ENCODE measurements around the gene B3GAT3. TPM values are rescaled to one million over a fixed set of nuclear protein-coding genes. Genes with fewer than 3 reads are reported as not detected.
A peak's percentile ranks its signal among the peaks of the same experiment; 100 is the strongest.

Gene B3GAT3
- total RNA-seq, 2 donors from 2014 or later, result 27.0 to 28.8 TPM

DNA sequence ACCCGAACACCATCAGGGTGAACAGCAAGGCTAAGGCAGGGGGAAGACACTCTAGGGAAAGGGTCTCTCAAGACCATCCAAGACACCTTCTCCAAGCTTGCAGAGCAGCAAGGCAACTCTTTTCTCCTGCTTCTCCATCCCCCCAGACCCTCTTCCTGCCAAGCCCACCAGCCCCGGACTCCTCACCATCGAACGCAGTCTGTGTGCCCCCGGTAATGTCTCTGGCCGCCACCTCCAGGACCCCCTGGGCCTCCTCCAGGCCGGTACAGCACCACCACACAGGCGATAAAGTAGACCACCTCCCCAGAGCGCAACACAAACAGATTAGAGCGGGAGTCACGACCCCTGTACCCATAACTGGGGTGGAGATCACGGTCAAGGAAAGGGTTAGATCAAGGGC, 13.0 kb downstream of the B3GAT3 start:
- ATAC-seq, result no peak
- no peak for DNase-seq
- intact Hi-C loops (cut with DNase I, micrococcal nuclease), result no loop called here

DNA sequence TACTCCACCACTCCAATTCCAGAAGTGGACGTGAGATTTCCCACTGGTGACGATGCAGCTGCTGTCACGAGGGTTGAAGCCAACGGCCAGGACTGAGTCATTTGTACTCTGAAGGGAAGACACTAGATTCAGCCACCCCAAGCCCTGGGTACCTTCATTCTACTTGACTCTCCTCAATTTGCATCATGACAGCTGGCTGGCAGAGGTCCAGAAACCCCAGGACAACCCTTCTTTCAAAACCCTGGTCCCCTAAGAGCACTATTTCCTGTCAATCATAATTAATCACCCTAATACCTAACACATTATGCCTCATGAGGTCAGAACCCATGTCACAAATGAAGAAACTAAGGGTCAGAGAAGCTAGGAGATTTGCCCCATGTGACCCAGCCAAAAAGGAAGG, 14.1 kb downstream of the B3GAT3 start:
- DNase-seq, result no peak
- intact Hi-C loops (cut with DNase I, micrococcal nuclease), result no loop called here
- no peak for ATAC-seq

DNA sequence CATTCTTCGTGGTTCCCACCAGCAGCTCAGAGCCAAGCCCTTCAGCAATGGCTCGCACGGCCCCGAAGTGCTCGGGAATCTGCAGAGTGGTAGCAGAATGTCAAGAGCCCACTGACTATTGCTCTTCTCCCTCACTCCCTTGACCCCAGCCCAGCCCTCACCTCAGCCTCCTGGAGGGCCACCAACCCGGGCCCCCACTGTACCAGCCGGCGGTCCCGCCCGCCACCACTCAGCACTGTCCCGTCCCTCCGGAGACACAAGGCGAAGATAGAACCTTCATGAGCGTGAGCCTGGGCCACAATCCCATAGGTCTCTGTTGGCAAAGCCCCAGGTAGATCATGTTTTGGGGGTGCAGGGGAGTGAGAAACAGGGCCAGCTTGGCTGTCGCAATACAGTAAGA, 15.9 kb downstream of the B3GAT3 start:
- DNase-seq (no peak), ATAC-seq (no peak)
- intact Hi-C loops (cut with DNase I, micrococcal nuclease), result no loop called here

DNA sequence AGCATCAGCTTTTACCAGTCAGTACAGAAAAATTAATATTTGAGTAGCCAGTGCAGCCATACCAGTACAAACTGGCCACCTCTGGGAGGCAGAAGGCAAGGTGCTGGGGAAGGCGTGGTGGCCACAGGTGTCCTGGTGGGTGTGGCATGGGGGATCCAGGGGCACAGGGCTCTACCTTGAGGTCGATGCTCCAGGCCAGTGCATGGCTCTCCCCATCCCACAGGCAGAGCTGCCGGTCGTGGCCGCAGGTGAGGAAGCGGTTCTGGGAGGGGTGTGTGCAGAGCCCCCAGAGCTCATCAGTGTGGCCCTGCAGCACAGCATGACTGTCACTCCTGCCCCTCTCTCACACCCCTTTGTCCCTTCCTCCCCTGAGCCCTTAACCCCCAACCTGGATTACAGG, 16.3 kb downstream of the B3GAT3 start:
- intact Hi-C loops (cut with DNase I, micrococcal nuclease), result no loop called here
- ATAC-seq, result no peak

DNA sequence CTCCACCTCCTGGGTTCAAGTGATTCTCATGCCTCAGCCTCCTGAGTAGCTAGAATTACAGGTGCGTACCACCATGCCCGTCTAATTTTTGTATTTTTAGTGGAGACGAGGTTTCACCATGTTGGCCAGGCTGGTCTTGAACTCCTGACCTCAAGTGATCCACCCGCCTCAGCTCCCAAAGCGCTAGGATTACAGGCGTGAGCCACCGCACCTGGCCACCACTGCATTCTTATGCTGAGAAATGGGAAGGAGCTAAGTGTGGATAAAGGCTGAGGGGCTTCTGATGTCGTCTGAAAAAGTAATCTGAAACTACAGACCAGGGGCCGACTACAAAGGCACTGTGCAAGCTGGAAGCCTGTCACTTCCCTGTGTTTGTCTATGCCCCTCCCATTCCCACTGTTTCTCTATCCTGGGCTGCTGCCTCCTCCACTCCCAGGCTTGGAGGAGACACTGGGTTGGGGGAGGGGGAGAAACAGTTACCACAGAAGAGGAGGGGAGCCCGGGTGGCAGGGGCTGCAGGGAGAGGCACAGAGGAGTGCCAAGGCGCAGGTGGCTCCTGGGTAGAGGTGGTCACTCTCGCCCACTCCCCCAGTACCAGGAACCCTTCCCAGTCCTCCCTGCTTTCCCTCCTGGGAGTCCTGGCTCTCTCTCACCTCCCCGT, 17.2 kb downstream of the B3GAT3 start:
- DNase-seq (no peak), ATAC-seq (no peak)
- intact Hi-C loops (cut with DNase I, micrococcal nuclease), result no loop called here

More for the DNA sequence above, 16.3 kb downstream of the B3GAT3 start:
- no peak for DNase-seq

DNA sequence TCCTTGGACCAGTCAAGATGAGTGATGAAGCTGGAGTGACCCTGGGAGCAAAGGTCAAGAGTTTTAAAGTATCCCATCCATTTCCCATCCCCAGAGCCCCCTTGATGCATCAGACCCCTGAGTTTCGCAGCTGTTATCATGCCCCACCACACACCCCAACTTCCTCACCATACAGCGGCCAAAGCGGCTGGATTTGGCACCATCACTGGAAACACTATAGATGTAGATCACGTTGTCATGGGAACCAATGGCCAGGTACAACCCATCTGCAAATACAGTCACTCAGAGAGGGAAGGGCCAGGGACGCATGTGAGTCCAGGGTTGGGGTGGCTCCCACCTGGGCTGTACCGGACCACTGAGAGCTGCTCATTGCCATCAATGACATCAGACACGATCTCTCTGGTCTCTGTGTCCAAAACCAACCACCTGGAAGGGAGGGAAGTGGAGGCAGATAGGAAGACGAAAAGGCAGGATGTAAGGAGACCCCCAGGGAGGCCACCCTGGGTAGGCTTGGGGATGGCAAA, 17.9 kb downstream of the B3GAT3 start:
- intact Hi-C loops (cut with DNase I, micrococcal nuclease), result no loop called here
- DNase-seq (no peak), ATAC-seq (no peak)

DNA sequence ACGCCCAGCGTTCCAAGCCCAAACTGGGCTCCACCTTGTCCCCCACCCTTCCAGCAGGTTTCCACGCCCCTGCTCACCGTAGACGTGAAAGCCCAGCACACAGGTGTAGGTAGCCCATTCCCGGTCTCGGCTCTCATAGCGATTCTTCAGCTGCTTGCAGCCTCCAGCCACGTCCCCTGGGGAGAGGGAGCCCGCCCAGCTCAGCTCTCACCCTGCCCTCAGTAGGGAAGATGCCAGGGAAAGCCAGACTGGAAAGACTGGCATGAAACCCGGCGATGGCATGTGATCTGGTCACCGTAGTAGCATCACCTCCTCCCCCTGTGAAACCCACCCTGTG, 18.7 kb downstream of the B3GAT3 start:
- ATAC-seq (no peak), DNase-seq (no peak)
- intact Hi-C loops (cut with DNase I, micrococcal nuclease), result no loop called here

DNA sequence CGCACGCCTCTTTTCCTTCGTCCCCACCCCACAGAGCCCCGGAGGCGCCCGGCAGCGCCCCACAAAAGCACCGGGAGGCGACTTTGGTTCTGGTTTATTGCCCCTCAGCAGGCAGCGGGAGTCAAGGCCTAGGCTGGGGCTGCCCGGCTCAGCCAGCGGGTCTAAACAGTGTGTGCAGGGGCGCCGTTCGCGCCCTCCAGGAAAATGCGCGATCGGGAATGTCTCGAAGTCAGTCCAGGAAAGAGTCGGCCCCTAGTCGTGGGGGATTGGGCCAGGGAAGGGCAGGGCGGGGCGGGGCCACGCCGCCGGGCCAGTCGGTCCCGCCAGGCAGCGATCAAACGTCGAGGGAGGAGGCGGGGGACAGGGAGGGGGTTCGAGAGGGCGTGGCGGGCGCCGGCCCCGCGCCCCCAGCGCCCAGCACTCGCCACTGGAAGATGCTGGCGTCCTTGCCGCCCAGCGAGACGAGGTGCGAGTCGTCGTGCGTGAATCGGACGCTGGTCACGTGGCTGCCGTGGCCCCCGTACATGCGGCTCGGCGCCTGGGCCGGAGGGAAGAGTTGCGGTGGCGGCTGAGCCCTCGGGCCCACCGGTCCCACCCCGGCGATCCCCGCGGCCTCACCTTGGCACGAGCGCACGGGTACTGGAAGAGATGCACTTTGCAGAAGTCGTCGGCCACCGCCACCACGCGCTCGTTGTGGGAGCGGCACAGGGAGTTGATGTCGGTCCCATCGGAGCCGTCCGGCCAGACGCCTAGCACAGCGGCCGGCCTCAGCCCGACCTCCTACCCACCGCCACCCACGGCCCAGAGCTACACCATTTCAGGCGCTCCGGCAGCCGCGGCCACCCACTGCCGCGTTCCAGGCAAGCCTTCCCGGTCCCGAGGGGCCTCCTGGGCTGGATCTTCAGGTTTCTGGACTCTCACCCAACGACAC, 19.4 kb downstream of the B3GAT3 start:
- ATAC-seq, result peak; percentile 51
- intact Hi-C loops (cut with DNase I, micrococcal nuclease), result no loop called here

DNA sequence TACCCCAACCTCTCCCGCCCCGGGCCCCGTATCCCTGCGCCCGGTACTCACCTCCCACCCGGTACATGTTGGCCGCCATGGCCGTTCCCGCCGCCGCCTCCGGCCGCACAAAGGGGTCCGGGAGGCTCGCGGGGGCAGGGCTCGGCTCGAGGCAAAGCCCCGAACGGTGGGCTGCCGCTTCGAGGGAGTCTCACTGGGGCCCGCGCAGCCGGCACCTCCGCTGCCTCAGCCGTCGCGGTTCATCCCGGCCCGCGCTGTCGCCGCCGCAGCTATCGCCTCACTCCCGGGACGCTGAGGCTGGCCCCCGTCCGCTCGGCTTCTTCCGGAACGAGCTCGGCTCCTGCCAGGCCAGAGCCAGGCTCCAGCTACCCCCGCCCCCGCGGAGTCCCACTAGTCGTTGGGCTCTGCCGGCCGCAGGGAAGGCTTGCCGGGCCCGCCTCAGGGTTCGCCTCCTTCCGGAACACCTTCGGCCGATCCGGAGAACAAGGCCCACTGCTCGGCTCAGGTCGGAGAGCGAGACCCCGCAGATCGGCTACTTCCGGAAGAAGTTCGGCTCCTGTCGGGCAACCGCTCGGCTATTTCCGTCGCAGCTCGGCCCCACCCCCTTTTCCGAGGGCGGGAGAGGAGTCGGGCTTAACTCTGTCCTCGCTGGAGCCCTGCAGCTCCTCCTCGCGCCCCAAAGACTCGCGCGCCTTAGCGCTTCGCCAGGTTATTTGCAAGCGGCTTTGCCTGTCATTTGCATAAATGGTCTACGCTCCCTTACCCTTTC, 20.2 kb downstream of the B3GAT3 start, which contains the start of gene MTA2:
Gene MTA2 (minus strand): TSS at position 494 of the 769 bp plus-strand sequence. CDS start 415 bp downstream, at position 79.
- peak; percentile 82 for ATAC-seq
- DNase-seq, result peak; percentile 97 to 98
- intact Hi-C loops (cut with DNase I, micrococcal nuclease), result no loop called here

More for the DNA sequence above, 19.4 kb downstream of the B3GAT3 start:
- DNase-seq, result peak; percentile 71 to 77

DNA sequence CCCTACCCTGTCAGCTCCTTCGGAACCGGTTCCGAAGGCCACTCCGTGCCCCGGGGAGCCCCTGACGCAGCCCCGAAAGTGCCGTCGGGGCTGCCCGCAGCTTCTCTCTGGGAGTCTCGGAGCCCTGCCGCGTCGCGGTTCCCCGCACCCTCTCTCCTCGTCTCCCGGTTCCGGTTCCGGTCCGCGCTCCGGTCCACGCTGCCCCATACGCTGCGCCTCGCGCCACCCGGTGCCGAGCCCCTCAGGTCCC, 20.7 kb downstream of the B3GAT3 start:
- no peak for DNase-seq
- intact Hi-C loops (cut with DNase I, micrococcal nuclease), result no loop called here
- peak; percentile 15 for ATAC-seq

DNA sequence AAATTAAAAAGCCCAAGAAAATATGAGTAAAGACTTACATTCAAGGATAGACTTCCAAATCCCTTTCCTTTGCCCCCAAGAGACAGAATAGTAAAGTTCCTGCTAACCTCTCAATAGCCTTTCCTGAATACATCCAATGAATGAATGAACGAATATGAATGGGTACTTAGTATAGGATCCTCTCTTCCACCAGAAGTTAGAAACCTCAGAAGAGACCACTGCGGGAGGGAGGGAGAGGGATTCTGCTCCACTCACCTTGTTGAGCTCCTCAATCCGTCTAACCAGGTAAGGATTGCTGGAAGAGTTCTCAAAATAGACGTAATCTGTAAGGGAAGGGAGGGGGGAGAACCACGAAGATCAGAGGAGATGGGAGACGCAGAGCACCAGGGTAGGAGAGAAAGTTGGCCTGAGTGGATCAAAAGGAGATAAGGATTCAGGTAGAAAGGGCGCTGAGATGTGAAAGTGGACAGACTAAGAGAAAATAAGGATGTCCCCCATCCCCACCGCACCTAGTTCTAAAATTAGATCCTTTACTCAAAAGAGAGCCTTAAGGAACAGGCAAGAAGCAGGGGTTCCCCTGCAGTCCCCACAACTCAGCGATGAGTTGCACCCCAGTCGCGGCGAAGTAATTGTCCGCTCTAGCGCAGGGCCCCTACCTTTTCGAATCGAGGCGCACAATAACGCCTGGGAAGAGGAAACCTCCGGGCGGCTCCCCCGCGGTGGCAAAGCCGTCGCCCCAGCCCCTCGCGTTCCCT, 21.2 kb downstream of the B3GAT3 start:
- intact Hi-C loops (cut with DNase I, micrococcal nuclease), result no loop called here
- DNase-seq (peak in 1 of 2 donors; percentile 42), ATAC-seq (no peak)

DNA sequence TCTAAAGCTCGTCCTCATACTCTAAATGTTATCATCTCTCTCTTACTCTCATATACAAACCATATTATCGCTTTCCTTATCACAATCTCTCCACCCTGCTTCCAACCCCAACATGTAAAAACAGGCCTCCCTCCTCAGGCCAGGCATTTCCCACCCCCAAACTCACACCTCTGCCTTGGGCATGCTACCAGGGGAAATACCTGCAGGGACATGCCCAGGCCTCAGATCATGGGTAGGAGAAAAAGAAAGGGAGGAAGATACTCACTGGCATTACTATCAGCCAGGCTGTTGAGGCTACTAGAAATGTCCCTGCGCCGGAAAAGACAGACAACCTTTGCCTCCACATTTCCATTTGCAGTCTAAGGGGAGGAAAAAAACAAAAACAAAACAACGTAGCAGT, 21.9 kb downstream of the B3GAT3 start:
- DNase-seq, result no peak
- no peak for ATAC-seq
- intact Hi-C loops (cut with DNase I, micrococcal nuclease), result loop anchor here in 1 of 2 donors (10.0 kb wide), 1 partner anchor 95 kb away; no protein-coding TSS in a partner anchor

DNA sequence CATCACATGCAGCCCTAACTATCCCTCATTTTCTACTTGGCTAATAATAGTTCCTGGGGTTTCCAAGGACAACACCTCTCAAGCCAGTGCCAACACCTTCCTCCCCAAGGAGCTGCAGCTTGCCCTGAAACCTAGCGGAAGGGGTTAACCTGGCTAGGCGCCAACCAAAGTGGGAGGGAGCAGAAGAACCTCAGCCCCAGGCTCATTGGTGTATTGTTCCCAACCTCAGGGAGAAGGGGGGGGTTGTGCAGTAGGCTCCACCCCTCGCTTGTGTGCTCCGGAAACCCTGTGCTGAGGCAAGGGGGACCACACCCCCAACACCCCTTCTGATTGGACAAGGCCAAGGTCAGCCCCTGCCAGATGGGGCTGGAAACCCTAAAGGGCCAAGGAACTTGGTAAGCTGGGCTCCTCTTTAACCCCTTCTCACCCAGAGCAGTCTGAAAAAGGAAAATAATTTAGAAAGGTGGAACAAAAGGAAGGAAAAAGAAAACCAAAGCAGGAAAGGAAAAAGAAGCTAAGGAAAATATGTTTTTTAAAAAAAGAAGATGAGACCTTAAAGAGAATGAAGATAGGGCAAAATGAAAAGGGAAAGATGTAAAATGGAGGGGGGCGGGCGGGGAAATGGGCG, 22.6 kb downstream of the B3GAT3 start:
- DNase-seq (peak; percentile 94 to 98), ATAC-seq (peak; percentile 55)
- intact Hi-C loops (cut with DNase I, micrococcal nuclease), result loop anchor here in 1 of 2 donors (10.0 kb wide), 1 partner anchor 96 kb away; no protein-coding TSS in a partner anchor

DNA sequence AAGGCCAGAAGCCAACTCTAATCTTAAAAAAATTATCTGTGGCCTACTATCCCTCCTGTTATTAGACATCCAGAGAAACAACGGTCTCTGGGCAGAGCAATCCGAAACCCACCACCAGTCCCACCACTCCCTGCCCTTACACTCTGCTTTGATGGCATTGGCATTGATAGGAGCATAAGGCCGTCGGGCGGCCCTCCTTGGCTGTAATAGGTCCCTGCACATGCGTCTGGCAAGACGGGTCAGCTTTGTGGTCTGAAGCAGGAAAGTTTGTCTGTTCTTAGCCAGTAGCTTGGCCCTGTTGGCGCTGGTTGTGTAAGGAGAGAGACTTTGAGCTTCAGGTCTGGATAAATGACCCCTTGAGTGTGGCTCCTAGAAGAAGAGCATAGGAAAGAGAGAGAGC, 26.7 kb downstream of the B3GAT3 start:
- intact Hi-C loops (cut with DNase I, micrococcal nuclease), result loop anchor here in 1 of 2 donors (10.0 kb wide), 1 partner anchor 100 kb away; no protein-coding TSS in a partner anchor
- DNase-seq (no peak), ATAC-seq (no peak)

DNA sequence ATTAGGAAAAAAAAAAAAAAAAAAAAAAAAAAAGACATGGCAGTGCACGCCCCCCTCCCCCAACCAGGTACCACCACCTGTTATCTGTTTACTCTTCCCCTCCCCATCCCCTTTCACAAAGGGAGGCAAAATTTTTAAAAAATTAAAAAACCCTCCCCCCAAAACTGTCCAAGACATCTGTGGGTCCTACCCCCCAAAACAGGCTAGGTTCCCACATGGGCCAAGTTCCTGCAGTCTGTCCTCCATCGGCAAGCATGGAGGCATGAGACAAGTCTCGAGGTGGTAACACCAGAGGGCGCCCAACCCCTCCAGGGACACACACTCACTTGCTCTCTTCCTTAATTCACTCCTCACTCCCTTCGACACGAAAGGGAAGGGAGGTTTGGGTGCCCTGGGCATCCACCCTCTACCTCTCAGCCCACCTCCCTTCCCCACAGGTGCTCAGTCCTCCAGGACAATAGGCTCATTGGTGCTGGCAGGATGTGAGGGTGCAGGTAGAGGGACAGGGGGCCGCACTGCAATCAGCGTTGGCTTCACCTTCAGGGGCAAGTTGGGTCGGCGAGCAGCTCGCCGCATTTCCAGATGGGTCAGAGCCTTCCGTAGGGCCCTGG, 28.2 kb downstream of the B3GAT3 start:
- ATAC-seq, result peak; percentile 43
- intact Hi-C loops (cut with DNase I, micrococcal nuclease), result loop anchor here in 1 of 2 donors (10.0 kb wide), 1 partner anchor 101 kb away; no protein-coding TSS in a partner anchor
- peak; percentile 82 to 92 for DNase-seq

DNA sequence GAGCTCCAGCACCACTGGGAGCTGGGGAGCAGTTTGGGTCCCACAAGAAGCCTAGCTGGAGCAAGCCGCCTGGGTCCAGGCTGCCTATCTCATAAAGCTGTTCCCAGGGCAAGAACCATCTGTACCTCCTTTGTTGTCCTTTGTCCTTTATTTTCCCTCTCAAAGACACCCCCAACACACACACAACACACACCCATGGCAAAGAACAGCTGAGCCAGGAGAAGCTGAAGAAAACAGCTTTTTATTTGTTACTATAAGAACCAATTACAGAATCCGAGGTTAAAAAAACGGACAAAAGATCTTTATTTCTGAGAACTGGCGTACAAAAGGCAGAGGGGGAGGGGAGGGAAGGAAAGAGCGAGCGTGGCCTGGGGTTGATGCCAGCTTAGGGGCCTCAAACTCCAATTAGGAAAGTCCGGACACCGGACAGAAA, 28.8 kb downstream of the B3GAT3 start:
- ATAC-seq, result no peak
- no peak for DNase-seq
- intact Hi-C loops (cut with DNase I, micrococcal nuclease), result loop anchor here in 1 of 2 donors (10.0 kb wide), 1 partner anchor 102 kb away; no protein-coding TSS in a partner anchor

DNA sequence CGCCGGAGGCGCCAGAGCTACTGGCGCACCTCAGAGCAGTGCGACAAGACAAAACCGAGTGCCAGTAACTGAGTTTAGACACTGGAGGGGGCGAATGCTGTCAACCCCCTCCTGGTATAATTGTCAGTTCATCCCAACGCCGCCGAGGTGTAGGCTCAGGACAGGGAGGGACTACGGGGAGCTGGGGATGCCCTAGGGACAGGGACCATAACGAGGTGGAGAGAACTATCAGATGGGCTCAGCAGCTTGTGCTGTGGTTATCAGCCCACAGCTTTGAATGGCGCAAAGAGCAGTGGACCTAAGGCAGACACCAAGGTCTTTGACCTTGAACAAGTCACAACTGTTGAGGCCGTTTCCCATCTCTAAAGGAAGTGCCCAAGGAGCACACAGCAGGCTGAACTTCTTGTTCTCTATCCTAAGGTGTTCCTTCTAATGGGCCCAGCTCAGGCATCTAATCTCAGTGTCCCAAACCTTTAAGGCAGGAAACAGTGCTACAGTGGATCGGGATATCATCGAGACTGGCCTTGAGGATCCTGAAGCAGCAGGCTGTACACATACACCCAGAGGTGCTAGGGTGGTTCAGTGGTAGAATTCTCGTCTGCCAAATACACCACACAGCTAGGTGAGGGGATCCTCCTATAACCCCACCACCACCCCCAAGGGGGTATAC, 29.5 kb downstream of the B3GAT3 start:
- intact Hi-C loops (cut with DNase I, micrococcal nuclease), result loop anchor here in 1 of 2 donors (10.0 kb wide), 1 partner anchor 103 kb away; no protein-coding TSS in a partner anchor
- DNase-seq (no peak), ATAC-seq (peak; percentile 10)
